ENCODE measurements around the gene CLK3.
A peak's percentile ranks its signal among the peaks of the same experiment; 100 is the strongest.

CLK3 gene

DNA sequence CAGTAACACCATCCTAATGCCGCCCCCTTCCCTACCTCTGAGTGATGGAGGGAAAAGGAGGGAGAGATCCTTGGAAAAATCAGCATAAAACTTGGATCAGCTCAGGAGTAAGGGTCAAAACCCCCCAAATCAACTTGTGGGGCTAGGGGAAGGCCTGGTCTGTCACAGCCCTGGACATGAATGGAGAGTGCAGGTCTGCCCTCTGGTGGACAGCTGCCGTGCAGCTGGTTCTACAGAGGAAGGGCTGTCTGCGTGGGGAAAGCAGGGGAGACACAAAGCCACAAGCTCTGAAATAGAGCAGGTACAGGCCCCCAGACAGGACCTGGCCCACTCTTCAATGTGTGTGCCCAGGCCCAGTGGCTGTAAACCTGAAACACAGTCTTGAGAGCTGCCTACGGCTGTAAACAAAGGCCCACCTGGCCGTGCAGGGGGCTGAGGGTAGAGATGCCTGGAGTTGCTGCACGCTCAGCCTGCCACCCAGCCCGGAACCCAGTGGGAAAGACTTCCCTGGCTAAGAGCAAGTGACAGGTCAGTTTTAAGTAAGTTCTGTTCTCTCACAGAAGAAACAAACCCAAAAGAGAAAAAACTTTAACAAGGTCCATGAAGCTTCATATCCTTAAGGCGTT, 16.4 kb downstream of the CLK3 start:
- in situ Hi-C loops (cut with HindIII; ENCODE audit: low pct_ligation_motif_present, low sequenced_read_pairs): loop anchor here (5.0 kb wide), 1 partner anchor 135 kb away; no protein-coding TSS in a partner anchor
- H3K4me3 ChIP-seq (ENCODE audit: low read depth, low read length): no peak overlapping the region
- DNase-seq: peak; percentile 41
- H3K36me3 ChIP-seq (replicated peaks): peaks cover 66% of the 10 kb centered on the region
- H3K27ac ChIP-seq: no peak overlapping the region
- H3K27me3 ChIP-seq (replicated peaks): no peaks in the 10 kb centered on the region
- TF ChIP-seq, protein P1, sequence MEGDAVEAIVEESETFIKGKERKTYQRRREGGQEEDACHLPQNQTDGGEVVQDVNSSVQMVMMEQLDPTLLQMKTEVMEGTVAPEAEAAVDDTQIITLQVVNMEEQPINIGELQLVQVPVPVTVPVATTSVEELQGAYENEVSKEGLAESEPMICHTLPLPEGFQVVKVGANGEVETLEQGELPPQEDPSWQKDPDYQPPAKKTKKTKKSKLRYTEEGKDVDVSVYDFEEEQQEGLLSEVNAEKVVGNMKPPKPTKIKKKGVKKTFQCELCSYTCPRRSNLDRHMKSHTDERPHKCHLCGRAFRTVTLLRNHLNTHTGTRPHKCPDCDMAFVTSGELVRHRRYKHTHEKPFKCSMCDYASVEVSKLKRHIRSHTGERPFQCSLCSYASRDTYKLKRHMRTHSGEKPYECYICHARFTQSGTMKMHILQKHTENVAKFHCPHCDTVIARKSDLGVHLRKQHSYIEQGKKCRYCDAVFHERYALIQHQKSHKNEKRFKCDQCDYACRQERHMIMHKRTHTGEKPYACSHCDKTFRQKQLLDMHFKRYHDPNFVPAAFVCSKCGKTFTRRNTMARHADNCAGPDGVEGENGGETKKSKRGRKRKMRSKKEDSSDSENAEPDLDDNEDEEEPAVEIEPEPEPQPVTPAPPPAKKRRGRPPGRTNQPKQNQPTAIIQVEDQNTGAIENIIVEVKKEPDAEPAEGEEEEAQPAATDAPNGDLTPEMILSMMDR (IDR thresholded peaks at IDR 0.05; ENCODE audit: low read depth, low read length, missing control alignments): peak; percentile 97

DNA sequence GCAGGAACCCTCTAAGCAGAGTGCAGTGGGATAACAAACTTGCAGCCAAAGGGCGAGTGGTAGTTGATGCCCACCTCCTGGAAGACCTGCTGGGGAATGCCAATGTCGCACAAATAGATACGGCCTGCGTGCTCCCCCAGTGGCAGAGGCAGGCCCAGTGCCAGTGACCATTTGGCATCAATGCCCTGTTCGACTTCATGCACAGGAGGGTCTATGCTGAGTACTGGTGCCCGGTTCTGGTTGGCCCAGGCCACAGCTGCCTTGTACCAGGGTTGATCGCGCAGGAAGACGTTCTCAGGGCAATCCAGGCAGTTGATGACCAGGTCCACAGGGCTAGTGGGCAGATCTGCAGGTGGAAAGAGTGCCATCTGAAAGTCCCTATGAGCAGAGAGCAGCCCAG, 17.0 kb downstream of the CLK3 start:
- no peak for DNase-seq
- no peaks in the 10 kb centered on the region for H3K27me3 ChIP-seq (replicated peaks)
- no peak overlapping the region for H3K27ac ChIP-seq
- TF ChIP-seq, protein P1 (IDR thresholded peaks at IDR 0.05; ENCODE audit: low read depth, low read length, missing control alignments): no peak
- in situ Hi-C loops (cut with HindIII; ENCODE audit: low pct_ligation_motif_present, low sequenced_read_pairs): loop anchor here (5.0 kb wide), 1 partner anchor 135 kb away; no protein-coding TSS in a partner anchor
- H3K36me3 ChIP-seq (replicated peaks): peaks cover 60% of the 10 kb centered on the region
- H3K4me3 ChIP-seq (ENCODE audit: low read depth, low read length): no peak overlapping the region

DNA sequence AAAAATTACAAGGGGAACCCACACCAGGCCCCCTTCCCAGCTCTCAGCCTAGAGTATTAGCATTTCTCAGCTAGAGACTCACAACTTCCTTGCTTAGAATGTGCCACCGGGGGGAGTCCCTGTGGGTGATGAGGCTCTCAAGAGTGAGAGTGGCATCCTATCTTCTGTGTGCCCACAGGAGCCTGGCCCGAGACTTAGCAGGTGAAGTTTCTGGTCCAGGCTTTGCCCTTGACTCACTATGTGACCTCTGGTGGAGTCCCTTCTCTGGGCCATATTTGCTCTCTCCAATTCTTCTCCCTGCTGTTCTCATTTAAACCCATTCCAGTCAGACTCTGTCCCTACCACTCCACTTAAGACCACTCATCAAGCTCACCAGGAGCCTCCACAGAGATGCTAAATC, 18.1 kb downstream of the CLK3 start:
- DNase-seq: no peak
- no peak overlapping the region for H3K4me3 ChIP-seq (ENCODE audit: low read depth, low read length)
- in situ Hi-C loops (cut with HindIII; ENCODE audit: low pct_ligation_motif_present, low sequenced_read_pairs): loop anchor here (5.0 kb wide), 1 partner anchor 134 kb away; no protein-coding TSS in a partner anchor
- TF ChIP-seq, protein P1 (IDR thresholded peaks at IDR 0.05; ENCODE audit: low read depth, low read length, missing control alignments): no peak
- H3K27ac ChIP-seq: no peak overlapping the region
- no peaks in the 10 kb centered on the region for H3K27me3 ChIP-seq (replicated peaks)
- H3K36me3 ChIP-seq (replicated peaks): peaks cover 48% of the 10 kb centered on the region

DNA sequence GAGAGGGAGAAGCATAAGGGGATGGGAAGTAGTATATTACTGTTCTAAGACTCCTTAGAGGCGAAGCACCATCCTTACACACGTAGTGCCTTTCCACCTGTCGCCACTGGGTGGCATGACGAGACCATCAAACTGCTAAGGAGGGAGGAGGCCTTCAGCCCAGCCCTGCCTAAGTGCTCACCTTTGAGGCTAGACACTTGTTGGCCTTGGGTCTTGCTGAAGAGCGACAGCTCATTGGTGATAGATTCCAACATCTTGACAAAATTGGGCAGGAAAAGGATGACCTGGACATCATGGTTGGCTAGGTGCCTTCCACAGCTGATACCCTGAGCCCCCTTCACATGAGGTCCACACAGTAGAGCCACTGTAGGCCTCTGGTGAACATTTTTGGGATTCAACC, 19.6 kb downstream of the CLK3 start:
- Histone ChIP-seq H3K27ac (no peak overlapping the region), H3K4me3 (ENCODE audit: low read depth, low read length) (no peak overlapping the region), H3K36me3 (replicated peaks) (peaks cover 39% of the 10 kb centered on the region), H3K27me3 (replicated peaks) (no peaks in the 10 kb centered on the region)
- TF ChIP-seq, protein P1 (IDR thresholded peaks at IDR 0.05; ENCODE audit: low read depth, low read length, missing control alignments): peak; percentile 92
- DNase-seq: peak; percentile 44
- in situ Hi-C loops (cut with HindIII; ENCODE audit: low pct_ligation_motif_present, low sequenced_read_pairs): no loop called here

DNA sequence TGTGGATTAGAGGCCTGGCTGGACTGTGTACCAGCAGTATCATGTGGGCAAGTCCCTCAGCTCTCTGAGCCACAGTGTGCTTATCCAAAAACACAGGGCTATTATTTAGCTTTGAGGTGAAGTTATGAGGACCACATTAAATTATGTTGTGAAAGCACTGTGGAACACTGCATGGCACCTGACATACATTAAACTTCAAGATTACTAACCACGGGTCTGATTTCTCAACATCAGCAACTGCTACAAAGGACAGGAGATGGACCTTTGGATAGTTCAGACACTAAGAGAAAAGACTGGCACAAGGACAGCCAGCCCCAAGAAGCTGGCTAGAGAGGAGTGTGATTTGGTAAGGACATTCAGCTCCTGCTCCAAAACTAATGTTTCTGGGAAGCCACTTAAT, 21.3 kb downstream of the CLK3 start:
- Histone ChIP-seq H3K4me3 (ENCODE audit: low read depth, low read length) (no peak overlapping the region), H3K27ac (no peak overlapping the region), H3K27me3 (replicated peaks) (no peaks in the 10 kb centered on the region), H3K36me3 (replicated peaks) (peaks cover 27% of the 10 kb centered on the region)
- in situ Hi-C loops (cut with HindIII; ENCODE audit: low pct_ligation_motif_present, low sequenced_read_pairs): no loop called here
- TF ChIP-seq, protein P1 (IDR thresholded peaks at IDR 0.05; ENCODE audit: low read depth, low read length, missing control alignments): no peak
- DNase-seq: no peak

DNA sequence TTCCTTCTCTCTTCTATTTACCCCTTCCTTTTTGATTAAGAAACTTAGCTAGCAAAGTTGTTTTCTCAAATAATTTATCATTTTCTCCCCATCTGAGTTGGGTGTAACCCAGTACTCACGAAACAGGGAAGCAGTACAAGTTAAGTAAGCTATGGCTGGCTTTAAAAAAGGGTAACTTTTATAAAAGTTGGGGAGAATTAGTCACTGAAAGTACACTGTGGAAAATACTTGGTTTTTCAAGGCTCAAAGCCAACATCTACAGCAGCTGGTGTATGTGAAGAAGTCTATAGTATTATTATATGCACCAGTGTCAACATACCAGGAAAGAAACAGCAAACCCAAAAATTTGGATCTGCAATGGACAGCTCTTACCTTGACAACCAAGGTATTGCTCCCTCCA, 25.5 kb downstream of the CLK3 start:
- no peak overlapping the region for H3K4me3 ChIP-seq (ENCODE audit: low read depth, low read length)
- no peaks in the 10 kb centered on the region for H3K27me3 ChIP-seq (replicated peaks)
- no peak for DNase-seq
- in situ Hi-C loops (cut with HindIII; ENCODE audit: low pct_ligation_motif_present, low sequenced_read_pairs): no loop called here
- TF ChIP-seq, protein P1 (IDR thresholded peaks at IDR 0.05; ENCODE audit: low read depth, low read length, missing control alignments): no peak
- H3K36me3 ChIP-seq (replicated peaks): peaks cover 3% of the 10 kb centered on the region
- no peak overlapping the region for H3K27ac ChIP-seq
